ENCODE data around the gene OVAAL. TPM values are rescaled to one million over a fixed set of nuclear protein-coding genes. Genes with fewer than 3 reads are reported as not detected.

The OVAAL gene
- total RNA-seq, 1 donor from 2014 or later: 1.1 TPM

GRCh38 chr1:180563026-180563827 lies 4.5 kb downstream of the OVAAL start:
- intact Hi-C loops (cut with DNase I): no loop called here
- ATAC-seq (ENCODE audit: poor library complexity) (peak; percentile 55), DNase-seq (no peak)

GRCh38 chr1:180565121-180565871 lies 6.5 kb downstream of the OVAAL start:
- ATAC-seq (ENCODE audit: poor library complexity) (no peak), DNase-seq (no peak)
- intact Hi-C loops (cut with DNase I): no loop called here

GRCh38 chr1:180566026-180566425 lies 7.3 kb downstream of the OVAAL start:
- no peak for DNase-seq

GRCh38 chr1:180566495-180566894 lies 7.7 kb downstream of the OVAAL start:
- DNase-seq: no peak
- intact Hi-C loops (cut with DNase I): no loop called here
- no peak for ATAC-seq (ENCODE audit: poor library complexity)

More at GRCh38 chr1:180566026-180566425, 7.3 kb downstream of the OVAAL start:
- ATAC-seq (ENCODE audit: poor library complexity): no peak
- intact Hi-C loops (cut with DNase I): no loop called here

GRCh38 chr1:180567654-180568053 lies 8.9 kb downstream of the OVAAL start:
- intact Hi-C loops (cut with DNase I): no loop called here
- DNase-seq (no peak), ATAC-seq (ENCODE audit: poor library complexity) (no peak)

- intact Hi-C loops (cut with DNase I): no loop called here
- ATAC-seq (ENCODE audit: poor library complexity) (no peak), DNase-seq (no peak)
Measured at GRCh38 chr1:180568184-180568583, 9.4 kb downstream of the OVAAL start.

GRCh38 chr1:180571060-180571831 lies 12.5 kb downstream of the OVAAL start:
- no peak for DNase-seq
- intact Hi-C loops (cut with DNase I): no loop called here
- no peak for ATAC-seq (ENCODE audit: poor library complexity)

- no peak for ATAC-seq (ENCODE audit: poor library complexity)
- no peak for DNase-seq
- intact Hi-C loops (cut with DNase I): no loop called here
Measured at GRCh38 chr1:180571832-180572636, 13.3 kb downstream of the OVAAL start.

- DNase-seq (no peak), ATAC-seq (ENCODE audit: poor library complexity) (no peak)
- intact Hi-C loops (cut with DNase I): no loop called here
Measured at GRCh38 chr1:180572760-180573159, 14.0 kb downstream of the OVAAL start.

GRCh38 chr1:180574031-180574713 lies 15.4 kb downstream of the OVAAL start:
- intact Hi-C loops (cut with DNase I): no loop called here
- ATAC-seq (ENCODE audit: poor library complexity) (no peak), DNase-seq (no peak)

- intact Hi-C loops (cut with DNase I): no loop called here
- ATAC-seq (ENCODE audit: poor library complexity): no peak
- DNase-seq: no peak
Measured at GRCh38 chr1:180577361-180577760, 18.6 kb downstream of the OVAAL start.

GRCh38 chr1:180579961-180580611 lies 21.3 kb downstream of the OVAAL start:
- no peak for DNase-seq
- intact Hi-C loops (cut with DNase I): no loop called here
- ATAC-seq (ENCODE audit: poor library complexity): no peak

GRCh38 chr1:180581635-180582039 lies 22.9 kb downstream of the OVAAL start:
- DNase-seq (no peak), ATAC-seq (ENCODE audit: poor library complexity) (no peak)
- intact Hi-C loops (cut with DNase I): no loop called here

- DNase-seq (no peak), ATAC-seq (ENCODE audit: poor library complexity) (no peak)
- intact Hi-C loops (cut with DNase I): no loop called here
Measured at GRCh38 chr1:180584869-180585268, 26.1 kb downstream of the OVAAL start.

- DNase-seq (no peak), ATAC-seq (ENCODE audit: poor library complexity) (no peak)
- intact Hi-C loops (cut with DNase I): no loop called here
Measured at GRCh38 chr1:180585994-180586359, 27.2 kb downstream of the OVAAL start.

- intact Hi-C loops (cut with DNase I): no loop called here
- no peak for ATAC-seq (ENCODE audit: poor library complexity)
- DNase-seq: no peak
Measured at GRCh38 chr1:180586671-180587155, 27.9 kb downstream of the OVAAL start.

GRCh38 chr1:180588121-180588520 lies 29.4 kb downstream of the OVAAL start:
- DNase-seq (no peak), ATAC-seq (ENCODE audit: poor library complexity) (no peak)
- intact Hi-C loops (cut with DNase I): no loop called here

GRCh38 chr1:180590889-180591288 lies 32.1 kb downstream of the OVAAL start:
- DNase-seq (no peak), ATAC-seq (ENCODE audit: poor library complexity) (no peak)
- intact Hi-C loops (cut with DNase I): no loop called here

Measured in Right ventricle myocardium superior (tissue), 1 donor.